ENCODE results near the gene ABCB4.

GRCh38 chr7:87498893-87499292 is 23.4 kb upstream of the ABCB4 start:
- TF ChIP-seq CTCF (IDR thresholded peaks at IDR 0.05) (no peak), ZFX (IDR thresholded peaks at IDR 0.05; ENCODE audit: borderline replicate concordance) (no peak)

All from 22Rv1 (cell line).